B cell (primary cell): ENCODE measurements around the gene CEP131. TPM values are rescaled to one million over a fixed set of nuclear protein-coding genes. Genes with fewer than 3 reads are reported as not detected.
"Not testable (repeated sequence)": the region's sequence is repeated elsewhere in the genome, so short reads cannot be mapped to it uniquely, and the experiment has no call there.

Experiments
- ATAC-seq: fragments of 200-7000 bp; cut with Tn5 transposase; one replicate; pipeline ENCODE4 v1.10.0; 2021; ENCODE audit warnings: low read depth, mild to moderate bottlenecking, moderate number of reproducible peaks, moderate library complexity
- CTCF ChIA-PET: fragments of 350-600 bp; sonication (Branson Sonifier 250); formaldehyde crosslinking; loops from one replicate; lab custom pipeline; 2021; ENCODE audit warnings: antibody characterized with exemption, inconsistent platforms; lab: Charles Lee
- POLR2A ChIA-PET: fragments of 350-600 bp; sonication (Branson Sonifier 250); formaldehyde crosslinking; loops from one replicate; lab custom pipeline; 2021; ENCODE audit warnings: antibody characterized with exemption; lab: Charles Lee
- DNase-seq: peaks from one replicate; pipeline ENCODE4 v3.0.0; 2013
- H2AFZ ChIP-seq: 2 replicates; pipeline ENCODE4 v1.6.1; 2012; ENCODE audit warnings: mild to moderate bottlenecking, low read depth, low read length; ENCODE audit not compliant: insufficient read depth, poor library complexity, severe bottlenecking
- H3K27ac ChIP-seq, 2 donors: 1 replicate in 1 of 2; 2 replicates in 1 of 2; pipeline ENCODE4 v1.5.1; 2012 to 2013; ENCODE audit warnings: low read length in 2 of 2, mild to moderate bottlenecking in 2 of 2, moderate library complexity in 1 of 2
- H3K27me3 ChIP-seq, 4 experiments: fragments of 200-600 bp in 1 of 4; sonication (generic) in 1 of 4; replicated peaks in 1 of 4; 1 replicate in 2 of 4; 2 replicates in 2 of 4; pipeline versions ENCODE4 v1.6.1 to v1.7.0; 2013 to 2016; ENCODE audit warnings: low read length in 3 of 4, mild to moderate bottlenecking in 2 of 4, mixed read lengths in 1 of 4, moderate library complexity in 1 of 4; ENCODE audit not compliant: insufficient read depth in 4 of 4, control insufficient read depth in 3 of 4; ENCODE audit errors: control extremely low read depth in 1 of 4
- H3K36me3 ChIP-seq, 2 experiments: replicated peaks in 1 of 2; 1 replicate in 1 of 2; 2 replicates in 1 of 2; pipeline versions ENCODE4 v1.6.1 to v1.7.1; 2013; ENCODE audit warnings: low read length in 1 of 2; ENCODE audit not compliant: insufficient read depth in 2 of 2, control insufficient read depth in 1 of 2; ENCODE audit errors: control extremely low read depth in 1 of 2, extremely low read depth in 1 of 2
- H3K4me1 ChIP-seq, 2 donors: fragments of 200-600 bp in 1 of 2; sonication (generic) in 1 of 2; 1 replicate in 1 of 2; 2 replicates in 1 of 2; pipeline versions ENCODE4 v1.5.1 to v1.6.1; 2013 to 2017; ENCODE audit warnings: low read length in 2 of 2; ENCODE audit not compliant: control insufficient read depth in 2 of 2, insufficient read depth in 2 of 2
- H3K4me2 ChIP-seq: replicated peaks from 2 replicates; pipeline ENCODE3; 2012; ENCODE audit warnings: mild to moderate bottlenecking, low read depth, low read length; ENCODE audit not compliant: poor library complexity, severe bottlenecking
- H3K4me3 ChIP-seq, 5 experiments: fragments of 200-600 bp in 1 of 5; sonication (generic) in 1 of 5; 1 replicate in 3 of 5; 2 replicates in 2 of 5; pipeline versions ENCODE4 v1.5.1 to v1.7.0; 2011 to 2016; ENCODE audit warnings: low read length in 4 of 5, mild to moderate bottlenecking in 4 of 5, low read depth in 2 of 5, control low read depth in 1 of 5, moderate library complexity in 1 of 5; ENCODE audit not compliant: insufficient read depth in 1 of 5; ENCODE audit errors: control extremely low read depth in 1 of 5, extremely low read depth in 1 of 5
- H3K79me2 ChIP-seq: fragments of 200-600 bp; sonication (generic); one replicate; pipeline ENCODE4 v1.6.0; 2016; ENCODE audit warnings: low read length; ENCODE audit not compliant: control insufficient read depth, insufficient read depth
- H3K9ac ChIP-seq: fragments of 200-600 bp; sonication (generic); 2 replicates; pipeline ENCODE4 v1.6.1; 2017; ENCODE audit warnings: mild to moderate bottlenecking, low read length, moderate library complexity
- H3K9me3 ChIP-seq, 3 donors: one replicate each; pipeline versions ENCODE4 v1.6.1 to v1.7.1; 2013; ENCODE audit warnings: low read length in 2 of 3; ENCODE audit not compliant: control insufficient read depth in 2 of 3, insufficient read depth in 1 of 3; ENCODE audit errors: control extremely low read depth in 1 of 3
- H4K20me1 ChIP-seq: 2 replicates; pipeline ENCODE4 v1.6.0; 2012; ENCODE audit warnings: mild to moderate bottlenecking, low read length; ENCODE audit not compliant: insufficient read depth, control insufficient read depth, poor library complexity, severe bottlenecking
- H3K27ac Mint-ChIP-seq: one replicate; pipeline ENCODE4 v1.8.0; 2021; ENCODE audit warnings: mixed read lengths
- H3K27me3 Mint-ChIP-seq: one replicate; pipeline ENCODE4 v1.8.0; 2021; ENCODE audit warnings: mixed read lengths
- H3K4me1 Mint-ChIP-seq: one replicate; pipeline ENCODE4 v1.8.0; 2021; ENCODE audit warnings: mixed read lengths
- H3K4me3 Mint-ChIP-seq: one replicate; pipeline ENCODE4 v1.8.0; 2021; ENCODE audit warnings: mixed read lengths
- H3K9me3 Mint-ChIP-seq: one replicate; pipeline ENCODE4 v1.8.0; 2022; ENCODE audit warnings: mixed read lengths; ENCODE audit not compliant: insufficient read depth
- CTCF ChIP-seq: fragments of 200-600 bp; IDR thresholded peaks from one replicate; pipeline ENCODE4 v1.8.0; 2022; ENCODE audit warnings: antibody characterized with exemption, mild to moderate bottlenecking
- EZH2 ChIP-seq: IDR thresholded peaks from 2 replicates; pipeline ENCODE4 v1.6.1; 2012; ENCODE audit warnings: borderline replicate concordance, low read depth, mild to moderate bottlenecking, moderate library complexity, low read length; ENCODE audit not compliant: insufficient read depth, poor library complexity, severe bottlenecking
- WGBS: methylation state at CpG from one replicate; pipeline ENCODE4 v1.1.5; 2013; ENCODE audit warnings: missing lambda C conversion rate; ENCODE audit not compliant: insufficient coverage; 5-methylcytosine and 5-hydroxymethylcytosine counted together
- intact Hi-C: fragments of 100-400 bp; cut with micrococcal nuclease; formaldehyde crosslinking; loops from one replicate; pipeline ENCODE4 v1.10.0; 2022
- polyA plus RNA-seq: library from polyadenylated mRNA; depleted of rRNA; stranded (reverse); fragments of >200 nt; gene quantifications from 2 replicates; pipeline ENCODE4 v1.2.3, GENCODE V29; 2012
- total RNA-seq, 2 donors: library from RNA; stranded (reverse); fragments of 120-200 nt in 1 of 2; gene quantifications; 1 replicate in 1 of 2; 2 replicates in 1 of 2; pipeline versions ENCODE4 v1.2.3 to v1.2.4, GENCODE V29; 2013 to 2022

Gene CEP131
- total and polyA plus RNA-seq, 2 donors (not counting 1 experiment from before 2014, with no cell fraction given), result 18.8 to 25.5 TPM

GRCh38 chr17:81228420-81228819 is 5.7 kb upstream of the CEP131 start:
- Mint-ChIP-seq H3K27me3 (no peaks in the 10 kb centered on the region), H3K4me1 (peaks cover 39% of the 10 kb centered on the region), H3K27ac (peak overlapping the region; percentile 91), H3K9me3 (no peaks in the 10 kb centered on the region), H3K4me3 (peak overlapping the region; percentile 29)
- DNase-seq (peak; percentile 83), ATAC-seq (peak; percentile 90)
- POLR2A ChIA-PET, result interaction anchor here (0.9 to 2.1 kb wide), 2 partner anchors 10 to 324 kb away, joined by 6 to 19 read pairs; partner anchors contain the start of genes NDUFAF8 and TEPSIN
- peak overlapping the region; percentile 28 for H3K9ac ChIP-seq
- peak overlapping the region in 1 of 5 experiments; percentile 6 for H3K4me3 ChIP-seq
- H4K20me1 ChIP-seq, result peaks cover 22% of the 10 kb centered on the region
- intact Hi-C loops, result loop anchor here (1.0 kb wide), 2 partner anchors 11 to 256 kb away; partner anchors contain the start of genes NDUFAF8 and TEPSIN
- WGBS, result 35% methylated on average over 5 of the region's 9 CpGs
- H3K27me3 ChIP-seq, result no peaks in the 10 kb centered on the region
- peaks cover 9% of the 10 kb centered on the region for H3K79me2 ChIP-seq
- H2AFZ ChIP-seq, result peak overlapping the region; percentile 78
- peak overlapping the region; percentile 67 for H3K4me2 ChIP-seq
- TF ChIP-seq EZH2, result no peak
- TF ChIP-seq CTCF, result no peak
- H3K27ac ChIP-seq, result peak overlapping the region; percentile 65 to 77
- peaks cover 0 to 9% (median 0%) of the 10 kb centered on the region in 3 donors for H3K9me3 ChIP-seq
- CTCF ChIA-PET, result interaction anchor here (0.9 to 1.3 kb wide), 2 partner anchors 12 to 86 kb away, joined by 4 read pairs; no protein-coding TSS in a partner anchor
- H3K4me1 ChIP-seq, result peaks cover 27 to 34% of the 10 kb centered on the region in 2 donors
- H3K36me3 ChIP-seq, result peaks cover 0 to 42% of the 10 kb centered on the region in 2 experiments

- H3K79me2 ChIP-seq, POLR2A ChIA-PET, CTCF ChIA-PET, H3K9me3 Mint-ChIP-seq, H3K27me3 ChIP-seq, H2AFZ ChIP-seq, ATAC-seq, H3K9ac ChIP-seq, H3K27me3 Mint-ChIP-seq, H3K9me3 ChIP-seq, DNase-seq: not testable (repeated sequence)
- H3K27ac ChIP-seq, result peak overlapping the region; percentile 65 to 77
- Mint-ChIP-seq H3K27ac (peak overlapping the region; percentile 91), H3K4me1 (peaks cover 45% of the 10 kb centered on the region), H3K4me3 (peak overlapping the region; percentile 29)
- peaks cover 0 to 34% of the 10 kb centered on the region in 2 experiments for H3K36me3 ChIP-seq
- H3K4me2 ChIP-seq, result peak overlapping the region; percentile 67
- H3K4me1 ChIP-seq, result peaks cover 28 to 37% of the 10 kb centered on the region in 2 donors
- WGBS, result no CpG with 5 or more reads among the region's 2 CpGs
- H3K4me3 ChIP-seq, result peak overlapping the region in 1 of 5 experiments; percentile 6
- H4K20me1 ChIP-seq, result peaks cover 15% of the 10 kb centered on the region
- intact Hi-C loops, result loop anchor here (1.0 kb wide), 2 partner anchors 12 to 257 kb away; partner anchors contain the start of genes NDUFAF8 and TEPSIN
Observed at GRCh38 chr17:81227630-81228029, 4.9 kb upstream of the CEP131 start.
